DMS53 (cell line): ENCODE measurements around the gene LDAH.
A peak's percentile ranks its signal among the peaks of the same experiment; 100 is the strongest.
"Not testable (repeated sequence)": the region's sequence is repeated elsewhere in the genome, so short reads cannot be mapped to it uniquely, and the experiment has no call there.

Experiments
- DNase-seq: peaks from one replicate; lab custom pipeline; 2025; lab: John Stamatoyannopoulos, UW

LDAH gene

GRCh38 chr2:20822535-20823490 lies at the start of gene LDAH:
TSS of gene LDAH (minus strand) at chr2:20823101. CDS start at chr2:20801463, 21,638 bp downstream.
- peak; percentile 92 for DNase-seq

DNA sequence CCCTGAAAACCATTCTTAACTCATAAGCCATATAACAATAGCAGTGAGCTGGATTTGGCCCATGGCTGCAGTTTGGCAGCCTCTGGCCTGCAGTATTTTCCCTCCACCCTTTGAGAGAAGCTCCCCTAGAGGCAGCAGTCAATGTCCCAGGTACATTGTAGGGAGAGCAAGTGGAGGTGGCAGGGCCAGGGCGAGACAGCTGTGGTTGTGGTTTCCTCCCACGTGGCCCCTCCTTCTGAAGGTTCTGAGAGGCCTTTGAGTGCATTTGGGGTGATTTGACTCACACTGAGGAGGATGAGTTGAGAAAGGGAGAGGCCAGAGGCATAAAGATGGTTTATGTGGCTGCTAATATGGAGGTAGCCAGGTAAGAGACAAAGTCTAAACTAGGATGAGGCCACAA lies 45.5 kb upstream of the LDAH start:
- no peak for DNase-seq

GRCh38 chr2:20862850-20863249 lies 39.9 kb upstream of the LDAH start:
- DNase-seq: no peak

DNA sequence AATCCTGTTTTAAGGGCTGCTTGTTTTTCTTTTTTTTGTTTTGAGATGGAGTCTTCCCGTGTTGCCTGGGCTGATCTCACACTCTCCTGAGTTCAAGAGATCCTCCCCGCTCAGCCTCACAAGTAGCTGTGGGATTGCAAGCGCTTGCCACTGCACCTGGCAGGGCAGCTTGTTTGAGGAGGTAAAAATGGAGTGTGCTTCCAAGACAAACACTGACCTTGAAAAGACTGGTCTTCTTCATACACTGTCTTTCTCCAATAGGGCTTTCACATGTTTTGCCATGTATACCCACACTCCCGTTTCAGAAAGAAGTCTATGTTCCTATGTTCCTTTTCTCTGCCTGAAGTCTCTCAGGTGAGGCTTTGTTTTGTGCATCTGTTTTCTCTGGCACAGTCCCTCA lies 32.6 kb upstream of the LDAH start:
- no peak for DNase-seq

GRCh38 chr2:20852670-20853069 lies 29.8 kb upstream of the LDAH start:
- DNase-seq: no peak

DNA sequence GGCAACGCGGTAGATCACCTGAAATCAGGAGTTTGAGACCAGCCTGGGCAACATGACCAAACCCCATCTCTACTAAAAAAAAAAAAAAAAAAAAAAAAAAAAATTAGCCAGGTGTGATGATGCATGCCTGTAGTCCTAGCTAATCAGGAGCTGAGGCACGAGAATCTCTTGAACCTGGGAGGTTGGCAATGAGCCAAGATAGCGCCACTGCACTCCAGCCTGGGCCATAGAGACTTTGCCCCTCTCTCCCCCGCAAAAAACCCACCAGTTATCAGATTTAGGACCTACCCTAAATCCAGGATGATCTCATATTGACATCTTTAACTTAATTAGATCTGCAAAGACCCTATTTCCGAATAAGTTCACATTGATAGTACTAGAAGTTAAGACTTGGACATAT lies 29.2 kb upstream of the LDAH start:
- DNase-seq: peak; percentile 30

DNA sequence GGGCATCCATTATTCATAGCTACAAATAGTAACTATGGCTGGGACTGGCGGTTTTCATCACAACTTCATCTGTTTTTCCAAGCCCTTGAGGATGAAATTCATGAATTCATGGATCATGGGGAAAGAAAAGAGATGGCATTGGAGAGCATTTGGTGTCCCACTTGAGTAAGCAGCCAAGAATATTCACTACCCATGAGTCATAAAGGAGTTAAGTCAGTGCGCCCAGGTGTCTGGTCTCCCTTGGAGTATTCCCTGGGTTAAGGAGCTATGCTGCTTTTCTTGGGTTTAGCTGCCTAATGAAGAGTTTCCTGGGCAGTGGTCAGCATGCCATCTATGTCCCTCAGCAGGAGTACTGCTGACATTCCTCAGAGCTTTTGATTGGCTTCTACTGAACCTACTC lies 21.3 kb upstream of the LDAH start:
- DNase-seq: no peak

GRCh38 chr2:20839052-20839451 lies 16.2 kb upstream of the LDAH start:
- no peak for DNase-seq

GRCh38 chr2:20838016-20838415 lies 15.1 kb upstream of the LDAH start:
- no peak for DNase-seq

- no peak for DNase-seq
Observed at GRCh38 chr2:20836521-20836920, 13.6 kb upstream of the LDAH start.

DNA sequence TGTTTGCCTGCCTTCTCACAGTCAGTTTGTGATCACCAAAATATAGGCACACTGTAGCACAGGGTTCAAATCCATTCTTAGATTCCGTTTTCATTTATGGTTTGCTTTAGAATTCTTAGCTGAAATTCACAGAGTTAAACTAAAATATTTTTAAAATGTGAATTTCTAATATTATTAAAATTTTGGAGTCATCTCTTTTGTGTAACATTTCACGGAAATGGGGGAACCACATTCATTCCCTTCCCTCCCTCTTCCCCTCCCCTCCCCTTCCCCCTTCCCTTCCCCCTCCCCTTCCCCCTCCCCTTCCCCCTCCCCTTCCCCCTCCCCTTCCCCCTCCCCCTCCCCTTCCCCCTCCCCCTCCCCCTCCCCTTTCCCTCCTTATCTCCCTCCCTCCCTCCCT lies 11.4 kb upstream of the LDAH start:
- DNase-seq: no peak

DNA sequence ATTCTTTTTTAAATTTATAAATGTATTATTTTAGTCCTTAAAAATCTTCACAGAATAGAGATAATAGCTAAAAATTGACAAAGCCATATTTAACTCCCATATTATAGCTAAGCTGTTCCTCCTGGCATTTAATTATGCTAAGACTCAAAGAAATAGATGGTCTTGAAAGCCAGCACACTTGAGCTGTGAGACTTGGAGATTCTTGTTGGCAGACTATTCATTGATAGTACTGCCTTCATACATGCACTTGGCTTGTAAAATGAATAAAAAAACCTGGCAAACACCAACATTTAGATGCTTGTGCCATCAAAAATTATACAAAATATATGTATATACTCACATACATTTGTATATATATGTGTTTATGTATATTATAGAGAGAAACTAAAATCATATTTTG lies 9.7 kb upstream of the LDAH start:
- DNase-seq: no peak

DNA sequence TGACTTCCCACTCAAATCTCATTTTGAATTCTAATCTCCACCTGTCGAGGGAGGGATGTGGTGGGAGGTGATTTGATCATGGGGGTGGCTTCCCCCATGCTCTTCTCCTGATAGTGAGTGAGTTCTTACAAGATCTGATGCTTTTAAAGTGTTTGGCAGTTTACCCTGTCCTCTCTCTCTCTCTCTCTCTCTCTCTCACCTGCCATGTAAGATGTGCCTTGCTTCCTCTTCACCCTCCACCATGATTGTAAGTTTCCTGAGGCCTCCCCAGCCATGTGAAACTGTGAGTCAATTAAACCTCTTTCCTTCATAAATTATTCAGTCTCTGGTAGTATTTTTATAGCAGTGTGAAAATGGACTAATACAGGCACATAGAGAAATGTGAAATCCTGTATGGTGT lies 7.0 kb upstream of the LDAH start:
- DNase-seq: no peak

- DNase-seq: no peak
Observed at GRCh38 chr2:20823917-20824316, 1.0 kb upstream of the LDAH start.

- DNase-seq: no peak
Observed at GRCh38 chr2:20818820-20819219, 4.1 kb downstream of the LDAH start.

DNA sequence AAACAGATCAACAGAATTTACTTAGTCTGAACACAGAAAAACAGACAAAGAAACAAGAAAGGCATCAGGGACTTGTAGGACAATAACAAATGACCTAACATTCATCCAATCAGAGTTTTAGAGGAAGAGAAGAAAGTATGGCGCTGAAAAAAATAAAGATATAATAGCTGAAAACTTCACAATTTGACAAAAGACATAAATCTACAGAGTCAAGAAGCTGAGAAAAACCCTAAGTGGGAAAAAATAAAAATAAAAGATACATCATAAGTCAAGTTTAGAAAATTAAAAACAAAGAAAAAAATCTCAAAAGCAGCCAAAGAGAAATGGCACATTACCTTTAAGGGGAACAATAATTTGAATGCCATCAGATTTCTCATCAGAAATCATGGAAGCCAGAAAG lies 7.7 kb downstream of the LDAH start:
- DNase-seq: no peak

DNA sequence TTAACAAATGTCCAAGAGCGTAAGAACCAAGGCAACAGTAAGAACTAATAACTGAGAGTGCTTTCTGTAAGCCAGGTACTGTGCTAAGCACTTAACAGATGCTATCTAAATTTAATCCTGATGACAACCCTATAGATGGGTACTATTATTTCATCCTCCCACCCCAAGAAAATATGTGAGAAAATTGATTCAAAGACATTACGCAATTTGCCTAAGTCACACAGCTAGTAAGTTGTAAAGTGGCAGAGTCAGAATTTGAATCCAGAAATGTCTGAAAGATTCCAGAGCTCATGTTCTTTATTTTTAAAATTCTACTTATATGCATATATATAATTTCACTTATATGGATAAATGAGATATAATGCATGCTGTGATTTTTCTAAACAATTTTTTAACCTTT lies 10.1 kb downstream of the LDAH start:
- DNase-seq: no peak

GRCh38 chr2:20806286-20806685 lies 16.6 kb downstream of the LDAH start:
- no peak for DNase-seq

- no peak for DNase-seq
Observed at GRCh38 chr2:20803974-20804373, 18.9 kb downstream of the LDAH start.

DNA sequence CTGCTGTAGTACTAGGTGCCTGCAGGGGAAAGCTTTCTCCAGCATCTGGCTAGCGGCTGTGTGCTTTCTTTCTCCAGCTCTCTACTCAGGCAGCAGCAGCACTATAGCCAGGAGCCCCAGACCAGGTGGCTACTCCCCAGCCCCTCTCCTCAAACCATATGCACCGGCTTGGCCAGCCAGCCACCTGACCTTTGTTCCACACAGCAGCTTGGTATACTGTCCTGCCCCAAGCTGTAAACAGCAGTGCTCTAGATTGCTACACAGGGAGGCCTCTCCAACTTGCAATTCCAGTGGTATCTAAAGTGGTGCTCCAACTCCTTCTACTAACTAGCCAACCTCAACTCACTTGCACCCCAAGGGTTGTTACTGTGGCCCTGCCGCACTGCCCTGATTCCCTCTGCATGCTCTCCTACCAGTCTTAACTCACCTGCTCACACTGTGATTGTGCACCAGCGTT lies 19.6 kb downstream of the LDAH start:
- no peak for DNase-seq

GRCh38 chr2:20797096-20797495 lies 25.8 kb downstream of the LDAH start:
- DNase-seq: no peak

DNA sequence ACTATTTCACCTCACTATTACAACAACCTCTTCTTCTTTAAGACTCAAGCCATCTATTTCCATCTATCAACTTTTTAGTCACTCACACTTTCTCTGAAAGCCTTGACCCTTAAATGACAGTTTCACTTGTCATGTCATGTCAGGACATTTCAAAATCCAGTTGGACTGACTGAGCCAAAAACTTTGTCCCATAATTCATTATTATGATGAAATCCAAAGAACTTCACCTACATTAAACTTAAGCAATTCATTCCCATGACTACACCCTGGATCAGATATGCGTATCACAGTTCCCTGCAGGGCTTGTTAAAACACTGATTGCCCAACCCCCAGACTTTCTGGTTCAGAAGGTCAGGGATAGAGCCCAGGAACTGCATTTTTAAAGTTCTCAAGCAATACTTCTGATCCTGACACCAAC lies 26.5 kb downstream of the LDAH start:
- DNase-seq: no peak

DNA sequence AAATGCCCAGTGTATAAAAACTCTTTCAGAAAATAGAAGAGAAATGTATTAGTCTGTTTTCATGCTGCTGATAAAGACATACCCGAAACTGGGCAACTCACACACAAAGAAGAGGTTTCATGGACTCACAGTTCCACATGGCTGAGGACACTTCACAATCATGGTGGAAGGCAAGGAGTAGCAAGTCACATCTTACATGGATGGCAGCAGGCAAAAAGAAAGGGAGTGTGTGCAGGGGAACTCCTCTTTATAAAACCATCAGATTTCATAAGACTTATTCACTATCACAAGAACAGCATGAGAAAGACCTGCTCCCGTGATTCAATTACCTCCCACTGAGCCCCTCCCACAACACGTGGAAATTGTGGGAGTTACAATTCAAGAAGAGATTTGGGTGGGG lies 29.0 kb downstream of the LDAH start:
- not testable (repeated sequence) for DNase-seq
